HG03342 (cell line): ENCODE measurements around the gene ZNF335.
"Not testable (repeated sequence)": the region's sequence is repeated elsewhere in the genome, so short reads cannot be mapped to it uniquely, and the experiment has no call there.

ENCODE experiments used
- ATAC-seq: cut with Tn5 transposase; IDR thresholded peaks from one replicate; pipeline ENCODE4 v1.9.1; 2021; ENCODE audit warnings: mild to moderate bottlenecking, moderate library complexity; ENCODE audit not compliant: unreplicated experiment

ZNF335 gene

DNA sequence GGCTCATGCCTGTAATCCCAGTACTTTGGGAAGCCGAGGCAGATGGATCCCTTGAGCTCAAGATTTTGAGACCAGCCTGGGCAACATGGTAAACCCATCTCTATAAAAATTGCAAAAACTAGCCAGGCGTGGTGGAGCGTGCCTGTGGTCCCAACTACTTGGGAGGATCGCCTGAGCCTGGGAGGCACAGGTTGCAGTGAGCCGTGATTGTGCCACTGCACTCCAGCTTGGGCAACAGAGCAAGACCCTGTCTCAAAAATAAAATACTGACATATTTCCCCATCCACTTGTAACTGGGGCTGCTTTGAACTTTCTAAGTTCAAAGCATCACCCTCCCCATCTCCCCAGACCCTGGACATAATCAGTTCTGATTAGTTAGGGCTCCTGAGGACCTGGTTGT, 29.5 kb upstream of the ZNF335 start:
- ATAC-seq: no peak

GRCh38 chr20:46000262-46000996, 28.4 kb upstream of the ZNF335 start:
- no peak for ATAC-seq

- ATAC-seq: no peak
Measured at GRCh38 chr20:45999557-46000261, 27.7 kb upstream of the ZNF335 start.

DNA sequence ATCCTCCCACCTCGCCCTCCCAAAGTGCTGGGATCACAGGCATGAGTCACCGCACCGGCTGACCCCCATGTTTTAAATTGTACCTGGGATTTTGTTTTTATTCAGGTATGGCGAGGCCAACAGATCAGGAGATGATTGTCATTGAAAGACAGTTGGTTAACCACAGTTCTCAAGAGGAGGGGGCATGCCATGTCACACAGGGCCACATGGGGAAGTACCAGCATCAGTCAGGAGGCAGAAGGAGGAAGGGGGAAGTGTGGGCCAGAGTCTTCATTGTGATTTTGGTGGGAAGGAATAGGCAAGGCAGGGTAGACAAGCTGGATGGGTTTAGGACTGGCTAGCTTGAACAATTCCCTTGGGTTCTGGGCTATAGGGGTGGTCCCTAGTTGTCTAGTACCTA, 26.8 kb upstream of the ZNF335 start:
- no peak for ATAC-seq

DNA sequence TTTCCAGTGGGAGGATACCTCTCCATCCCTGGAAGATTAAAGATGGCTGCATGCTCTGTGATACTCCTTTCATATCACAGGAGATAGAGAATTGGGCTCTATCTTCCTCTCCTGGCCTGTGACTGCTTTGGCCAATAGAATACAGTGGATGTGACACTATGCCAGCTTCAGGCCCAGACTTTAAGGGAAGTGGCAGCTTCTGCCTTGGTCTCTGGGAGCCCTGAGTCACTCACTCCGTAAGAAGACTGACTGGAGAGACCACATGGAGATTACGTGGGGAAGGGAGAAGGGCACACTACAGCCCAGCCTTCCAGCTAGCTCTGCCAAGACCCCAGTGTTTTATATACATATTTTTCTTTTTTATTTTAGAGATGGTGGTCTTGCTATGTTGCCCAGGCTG, 26.3 kb upstream of the ZNF335 start:
- ATAC-seq: no peak

- ATAC-seq: no peak
Measured at GRCh38 chr20:45997187-45997586, 25.2 kb upstream of the ZNF335 start.

DNA sequence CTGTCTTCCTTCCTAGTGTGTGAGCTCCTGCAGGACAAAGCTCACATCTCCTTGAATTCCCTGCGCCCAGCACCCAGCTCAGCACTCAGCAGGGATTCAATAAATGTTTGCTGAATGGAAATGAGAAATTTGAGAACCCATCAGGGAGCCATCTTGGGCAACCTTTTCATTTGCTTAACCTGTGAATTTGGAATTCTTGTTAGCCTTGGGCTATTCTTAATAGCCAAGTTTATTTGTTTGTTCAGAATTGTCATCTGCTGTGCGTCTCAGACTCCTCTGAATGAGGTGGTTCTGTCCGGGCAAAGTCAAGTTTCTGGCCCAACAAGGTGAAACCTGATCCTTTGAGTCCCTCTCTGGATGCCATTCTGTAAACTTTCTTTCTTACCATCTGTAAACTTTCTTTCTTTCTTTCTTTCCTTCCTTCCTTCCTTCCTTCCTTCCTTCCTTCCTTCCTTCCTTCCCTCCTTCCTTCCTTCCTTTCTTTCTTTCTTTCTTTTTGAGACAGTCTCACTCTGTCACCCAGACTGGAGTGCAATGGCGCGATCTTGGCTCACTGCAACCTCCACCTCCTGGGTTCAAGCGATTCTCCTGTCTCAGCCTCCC, 23.6 kb upstream of the ZNF335 start:
- ATAC-seq: not testable (repeated sequence)

- ATAC-seq: no peak
Measured at GRCh38 chr20:45994761-45995493, 22.9 kb upstream of the ZNF335 start.

GRCh38 chr20:45993197-45993951, 21.4 kb upstream of the ZNF335 start:
- ATAC-seq: no peak

- no peak for ATAC-seq
Measured at GRCh38 chr20:45991616-45992015, 19.6 kb upstream of the ZNF335 start.

DNA sequence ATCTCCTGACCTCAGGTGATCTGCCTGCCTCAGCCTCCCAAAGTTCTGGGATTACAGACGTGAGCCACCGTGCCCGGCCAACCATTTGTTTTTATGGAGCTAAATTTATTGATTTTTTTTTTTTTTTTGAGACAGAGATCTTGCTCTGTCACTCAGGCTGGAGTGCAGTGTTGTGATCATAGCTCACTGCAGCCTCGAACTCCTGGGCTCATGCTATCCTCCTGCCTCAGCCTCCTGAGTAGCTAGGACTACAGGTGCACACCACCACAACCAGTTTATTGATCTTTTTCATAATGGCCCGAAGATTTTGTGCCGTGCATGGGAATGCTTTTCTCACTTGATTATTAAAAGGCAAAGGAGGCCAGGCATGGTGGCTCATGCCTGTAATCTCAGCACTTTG, 16.8 kb upstream of the ZNF335 start:
- ATAC-seq: not testable (repeated sequence)

- ATAC-seq: no peak
Measured at GRCh38 chr20:45987108-45987780, 15.2 kb upstream of the ZNF335 start.

DNA sequence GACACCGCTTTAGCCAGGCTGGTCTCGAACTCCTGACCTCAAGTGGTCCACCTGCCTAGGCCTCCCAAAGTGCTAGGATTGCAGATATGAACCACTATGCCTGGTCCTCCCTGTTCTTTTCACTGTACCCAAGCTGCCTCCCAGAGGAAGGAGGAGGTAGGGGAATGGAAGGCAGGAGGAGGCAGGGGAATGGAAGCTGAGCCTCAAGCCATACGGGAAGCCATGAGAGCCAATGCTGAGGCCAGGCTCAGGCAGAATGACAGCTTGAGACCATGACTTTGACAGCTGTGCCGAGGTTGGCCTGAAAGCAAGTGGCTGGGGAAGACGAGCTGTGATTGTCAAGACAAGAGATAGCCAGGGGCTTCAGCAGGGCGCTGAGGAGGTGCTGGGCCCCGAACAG, 13.6 kb upstream of the ZNF335 start:
- no peak for ATAC-seq

- ATAC-seq: no peak
Measured at GRCh38 chr20:45983279-45983743, 11.3 kb upstream of the ZNF335 start.

DNA sequence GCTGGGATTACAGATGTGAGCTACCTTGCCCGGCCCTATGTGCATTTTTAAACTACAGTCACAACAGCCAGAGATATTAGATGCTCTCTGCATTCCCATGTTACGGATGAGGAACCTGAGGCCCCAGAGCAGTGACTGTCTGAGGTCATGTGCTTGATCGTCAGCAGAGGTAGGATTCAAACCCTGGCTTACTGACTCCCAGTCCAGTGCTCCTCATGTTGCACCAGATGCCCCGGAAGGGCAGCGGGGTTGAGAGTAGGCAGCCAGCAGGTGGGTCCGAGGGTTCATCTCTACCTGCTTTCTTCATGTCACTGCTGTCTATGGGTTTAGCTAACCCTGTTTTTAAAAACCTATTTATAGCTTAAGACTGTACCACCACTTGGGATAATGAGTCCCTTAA, 9.3 kb upstream of the ZNF335 start:
- no peak for ATAC-seq

GRCh38 chr20:45976086-45976485, 4.1 kb upstream of the ZNF335 start:
- ATAC-seq: no peak

GRCh38 chr20:45975686-45976085, 3.7 kb upstream of the ZNF335 start:
- no peak for ATAC-seq

DNA sequence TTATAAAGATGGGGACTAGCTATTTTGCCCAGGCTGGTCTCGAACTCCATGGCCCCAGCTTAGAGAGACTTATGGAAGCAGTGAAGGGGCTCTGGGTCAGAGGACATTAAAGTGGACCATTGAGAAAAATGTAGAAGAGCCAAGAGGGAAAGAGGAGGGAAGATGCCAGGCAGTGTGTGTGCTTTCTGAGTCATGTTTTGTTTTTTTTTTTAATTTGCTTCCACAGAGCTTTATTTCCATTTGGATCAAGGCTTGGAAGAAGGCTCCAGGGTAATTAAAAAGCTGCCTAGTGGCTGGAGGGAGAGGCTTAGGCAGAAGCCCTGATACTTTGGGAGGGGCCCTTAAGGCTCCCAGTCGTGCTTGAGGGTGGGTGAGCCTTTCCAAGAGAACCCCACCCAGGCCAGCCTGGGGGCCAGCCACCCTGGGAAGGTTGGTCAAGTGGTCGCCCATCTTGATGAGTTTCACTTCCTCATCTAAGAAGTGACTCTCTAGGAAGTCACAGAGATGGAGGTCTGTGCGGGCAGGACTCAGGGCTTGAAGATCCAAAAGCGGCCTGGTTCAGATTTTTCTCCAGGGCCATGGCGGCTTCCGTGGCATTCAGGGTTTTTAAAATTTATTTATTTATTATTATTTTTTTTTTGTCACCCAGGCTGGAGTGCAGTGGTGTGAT, 3.0 kb upstream of the ZNF335 start:
- no peak for ATAC-seq

- ATAC-seq: no peak
Measured at GRCh38 chr20:45972500-45973183, 639 bp upstream of the ZNF335 start.
